Hippocampal formation (tissue), 2 donors: Measurements from ENCODE around the gene SH3PXD2B.
A peak's percentile ranks its signal among the peaks of the same experiment; 100 is the strongest.
"Not testable (repeated sequence)": the region's sequence is repeated elsewhere in the genome, so short reads cannot be mapped to it uniquely, and the experiment has no call there.

ENCODE experiments used
- DNase-seq, 2 donors: peaks; one replicate each; lab custom pipeline; 2025; lab: John Stamatoyannopoulos, UW

Gene SH3PXD2B

DNA sequence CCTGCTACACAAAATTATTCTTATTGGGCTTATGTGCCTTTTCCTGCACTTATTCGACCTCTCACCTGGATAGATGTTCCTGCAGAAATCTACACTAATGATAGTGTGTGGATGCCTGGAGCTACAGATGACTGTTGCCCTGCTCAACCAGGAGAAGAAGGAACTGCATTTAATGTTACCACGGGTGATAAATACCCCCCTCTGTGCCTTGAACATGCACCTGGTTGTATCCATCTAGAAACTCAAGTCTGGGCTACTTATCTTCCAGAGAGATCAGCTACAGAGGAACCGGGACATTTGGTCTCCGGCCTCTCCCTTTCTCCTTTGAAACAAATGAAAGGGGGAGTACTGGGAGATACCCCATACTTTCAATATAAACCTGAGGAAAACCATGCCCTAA is 54.5 kb downstream of the SH3PXD2B start:
- no peak for DNase-seq

DNA sequence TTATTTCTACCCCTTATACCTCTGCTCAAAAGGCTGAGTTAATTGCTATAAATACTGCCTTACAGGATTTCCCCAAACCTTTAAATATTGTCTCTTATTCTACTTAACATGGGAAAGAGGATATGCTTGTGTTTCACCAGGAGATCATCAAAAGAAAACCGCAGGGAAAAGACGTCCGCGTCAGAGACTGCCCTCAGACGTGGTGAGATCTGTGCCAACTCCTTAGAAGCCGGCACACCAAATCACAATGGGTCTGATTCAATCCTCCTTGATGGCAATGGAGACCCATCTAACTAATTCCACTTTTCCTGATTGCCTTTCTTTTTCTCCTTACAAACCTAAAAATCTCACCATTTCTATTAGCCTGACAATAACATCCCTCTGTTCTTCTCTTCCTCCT is 55.0 kb downstream of the SH3PXD2B start:
- no peak for DNase-seq

DNA sequence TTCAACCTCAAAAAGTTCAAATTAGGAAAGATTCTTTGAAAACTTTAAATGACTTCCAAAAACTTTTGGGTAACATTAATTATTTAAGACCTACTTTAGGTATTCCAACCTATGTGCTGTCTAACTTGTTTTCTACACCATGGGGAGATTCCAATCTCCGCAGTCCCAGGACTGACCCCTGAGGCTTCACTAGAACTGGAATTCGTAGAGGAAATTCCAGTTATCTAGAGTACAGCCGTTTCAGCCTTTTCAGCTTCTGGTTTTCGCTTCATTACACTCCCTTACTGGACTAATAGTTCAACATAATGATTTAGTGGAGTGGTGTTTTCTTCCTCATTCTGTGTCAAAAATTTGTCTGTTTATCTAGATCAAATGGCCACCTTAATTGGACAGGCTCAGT is 55.7 kb downstream of the SH3PXD2B start:
- not testable (repeated sequence) for DNase-seq

DNA sequence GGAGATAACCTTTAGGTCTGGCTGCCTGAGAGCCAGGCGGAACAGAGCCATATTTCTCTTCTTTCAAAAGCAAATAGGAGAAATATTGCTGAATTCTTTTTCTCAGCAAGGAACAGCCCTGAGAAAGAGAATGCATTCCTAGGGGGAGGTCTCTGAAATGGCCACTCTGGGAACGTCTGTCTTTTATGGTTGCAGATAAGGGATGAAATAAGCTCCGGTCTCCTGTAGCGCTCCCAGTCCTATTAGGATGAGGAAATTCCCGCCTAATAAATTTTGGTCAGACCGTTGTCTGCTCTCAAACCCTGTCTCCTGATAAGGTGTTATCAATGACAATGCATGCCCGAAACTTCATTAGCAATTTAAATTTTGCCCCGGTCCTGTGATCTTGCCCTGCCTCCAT is 57.3 kb downstream of the SH3PXD2B start:
- DNase-seq, result not testable (repeated sequence)

DNA sequence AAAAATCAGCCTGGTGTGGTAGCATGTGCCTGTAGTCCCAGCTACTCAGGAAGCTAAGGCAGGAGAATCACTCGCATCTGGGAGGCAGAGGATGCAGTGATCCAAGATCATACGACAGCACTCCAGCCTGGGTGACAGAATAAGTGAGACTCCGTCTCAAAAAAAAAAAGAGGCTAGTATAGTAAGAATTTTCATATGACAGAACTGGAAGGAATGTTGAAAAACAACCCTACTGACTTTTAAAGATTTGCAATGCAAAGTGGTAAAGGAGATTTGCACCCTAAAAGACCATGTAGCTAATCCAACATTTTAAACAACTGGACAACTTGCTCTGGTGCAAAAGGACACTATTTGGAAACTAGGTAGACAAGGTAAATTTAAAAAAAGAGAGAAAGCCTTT is 58.1 kb downstream of the SH3PXD2B start:
- no peak for DNase-seq

DNA sequence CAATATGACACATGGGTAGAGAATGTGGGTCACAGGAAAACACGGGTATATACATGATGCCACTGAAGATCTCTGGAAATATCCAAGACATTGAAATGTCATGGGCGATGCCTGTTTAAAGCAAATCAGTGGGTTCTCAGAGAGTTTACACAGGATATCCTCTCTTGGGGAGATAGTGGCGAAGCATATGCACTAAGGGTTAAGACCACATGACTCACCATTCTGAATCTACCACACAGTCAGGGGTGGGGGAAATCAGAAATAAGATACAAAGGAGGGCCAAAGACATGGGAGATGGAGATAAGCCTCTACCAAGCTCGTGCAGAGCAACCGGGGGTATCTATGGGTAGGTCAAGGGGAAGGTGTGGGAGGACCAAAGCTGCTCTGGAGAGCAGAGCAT is 58.8 kb downstream of the SH3PXD2B start:
- DNase-seq, result no peak

DNA sequence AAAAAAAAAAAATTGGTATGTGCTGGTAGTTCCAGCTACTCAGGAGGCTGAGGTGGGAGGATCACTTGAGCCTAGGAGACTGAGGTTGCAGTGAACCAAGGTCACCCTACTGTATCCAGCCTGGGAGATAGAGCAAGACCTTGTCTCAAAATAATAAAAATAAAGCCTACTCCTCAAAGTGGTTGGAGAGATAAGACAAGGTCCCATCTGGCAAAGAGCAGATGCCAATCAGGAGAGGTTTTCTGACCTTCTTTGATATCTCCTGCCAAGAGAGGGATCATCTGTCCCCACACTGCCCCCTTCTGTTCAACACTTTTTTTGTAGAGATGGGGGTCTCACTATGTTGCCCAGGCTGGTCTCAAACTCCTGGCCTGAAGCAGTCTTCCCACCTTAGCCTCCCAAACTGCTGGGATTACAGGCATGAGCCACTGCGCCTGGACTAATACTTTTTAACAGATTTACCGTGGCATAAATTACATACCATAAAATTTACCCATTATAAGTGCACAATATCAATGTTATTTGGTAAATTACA is 64.7 kb downstream of the SH3PXD2B start:
- DNase-seq, result no peak

DNA sequence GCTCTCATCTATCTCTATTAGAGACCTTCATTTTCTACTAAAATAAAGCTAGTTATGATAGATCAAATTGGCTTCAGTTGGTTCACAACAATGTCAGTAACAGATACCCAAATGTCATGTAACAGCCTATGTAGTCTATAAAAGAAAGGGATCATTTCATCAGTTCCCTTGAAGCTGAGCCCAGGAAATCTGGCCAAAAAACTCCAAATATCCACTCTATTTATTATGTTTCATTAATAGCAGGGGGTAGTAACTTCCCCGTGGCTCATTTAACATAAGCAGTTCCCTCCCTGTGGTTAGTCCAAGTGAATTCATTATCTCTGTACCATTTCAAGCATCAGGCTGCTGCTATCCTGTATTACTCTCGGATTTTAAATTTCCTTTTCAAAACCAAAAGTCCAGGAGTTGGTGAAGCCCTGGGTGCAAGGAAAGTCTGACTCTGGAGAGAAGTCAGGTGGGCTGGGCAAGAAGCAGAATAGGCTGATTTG is 66.0 kb downstream of the SH3PXD2B start:
- no peak for DNase-seq

DNA sequence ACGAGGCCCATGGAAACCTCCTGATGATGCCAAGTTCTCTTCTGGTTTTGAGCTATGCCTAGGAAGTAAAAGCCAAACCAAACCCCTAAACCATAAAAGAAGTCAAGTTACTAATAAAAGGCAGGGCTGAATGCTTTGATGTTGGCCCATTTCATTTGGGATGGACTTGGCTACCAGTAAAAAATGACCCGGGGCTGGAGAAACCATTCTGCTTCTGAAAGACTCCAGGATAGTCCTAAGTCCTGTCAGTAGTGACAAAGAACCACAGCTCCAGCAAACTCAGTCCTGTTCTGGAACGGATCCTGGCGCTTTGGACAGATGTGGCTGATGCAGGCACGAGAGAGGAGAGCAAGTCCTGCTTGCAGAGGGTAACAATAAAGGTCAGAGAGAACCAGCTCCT is 68.6 kb downstream of the SH3PXD2B start:
- DNase-seq, result no peak

DNA sequence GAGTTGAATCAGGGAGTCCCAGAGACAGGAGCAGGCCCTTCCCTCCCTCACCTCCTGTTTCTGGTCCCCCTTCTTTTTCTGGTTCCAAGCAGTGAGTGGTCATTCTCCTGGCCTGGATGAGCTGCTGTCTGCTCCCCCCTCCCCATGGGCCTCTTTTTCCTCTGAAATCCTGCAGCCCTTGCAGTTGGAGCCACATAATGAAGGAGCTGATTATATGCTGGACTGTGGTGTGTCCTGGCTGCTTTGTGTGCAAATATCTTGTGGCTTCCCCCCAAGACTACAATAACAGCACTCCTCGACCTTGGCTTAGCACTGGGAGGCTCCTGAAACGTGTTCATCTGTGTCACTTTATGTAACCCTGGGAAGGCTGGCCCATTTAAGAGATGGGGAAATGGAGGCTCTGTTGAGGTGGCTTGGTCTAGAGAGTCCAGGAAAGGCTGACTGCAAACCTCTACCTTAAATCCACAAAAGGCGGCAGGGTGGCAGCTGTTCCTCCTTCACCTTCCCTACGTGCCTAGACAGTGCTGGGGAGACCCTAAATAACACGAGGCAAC is 69.2 kb downstream of the SH3PXD2B start:
- DNase-seq, result no peak

DNA sequence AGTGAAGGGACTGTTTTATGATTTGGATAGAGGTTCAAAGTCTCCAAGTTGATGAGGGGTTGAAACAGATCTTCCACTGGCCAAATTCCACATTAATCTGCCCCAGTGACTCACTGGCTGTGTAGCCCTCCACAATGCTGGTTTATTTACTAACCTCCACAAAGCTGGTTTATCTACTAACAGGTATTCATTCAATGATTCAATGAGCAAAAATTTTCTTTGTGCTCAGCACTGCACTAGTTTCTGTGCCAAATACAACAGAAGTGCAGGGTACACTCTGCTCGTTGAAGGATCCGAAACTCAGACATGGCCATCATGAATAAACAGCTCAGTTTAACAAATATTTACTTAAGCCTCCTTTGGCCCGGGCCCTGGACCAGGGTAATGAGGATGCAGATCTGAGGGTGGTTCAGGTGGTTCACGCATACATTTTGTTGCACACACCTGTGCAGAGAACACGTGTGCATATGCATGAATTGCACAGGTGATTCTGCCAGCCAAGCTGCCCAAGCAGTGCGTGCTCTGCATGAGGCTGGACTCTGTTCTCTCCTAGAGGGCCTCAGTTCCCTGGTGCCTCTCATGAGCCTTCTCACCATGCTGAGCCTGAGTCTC is 71.0 kb downstream of the SH3PXD2B start:
- no peak for DNase-seq

DNA sequence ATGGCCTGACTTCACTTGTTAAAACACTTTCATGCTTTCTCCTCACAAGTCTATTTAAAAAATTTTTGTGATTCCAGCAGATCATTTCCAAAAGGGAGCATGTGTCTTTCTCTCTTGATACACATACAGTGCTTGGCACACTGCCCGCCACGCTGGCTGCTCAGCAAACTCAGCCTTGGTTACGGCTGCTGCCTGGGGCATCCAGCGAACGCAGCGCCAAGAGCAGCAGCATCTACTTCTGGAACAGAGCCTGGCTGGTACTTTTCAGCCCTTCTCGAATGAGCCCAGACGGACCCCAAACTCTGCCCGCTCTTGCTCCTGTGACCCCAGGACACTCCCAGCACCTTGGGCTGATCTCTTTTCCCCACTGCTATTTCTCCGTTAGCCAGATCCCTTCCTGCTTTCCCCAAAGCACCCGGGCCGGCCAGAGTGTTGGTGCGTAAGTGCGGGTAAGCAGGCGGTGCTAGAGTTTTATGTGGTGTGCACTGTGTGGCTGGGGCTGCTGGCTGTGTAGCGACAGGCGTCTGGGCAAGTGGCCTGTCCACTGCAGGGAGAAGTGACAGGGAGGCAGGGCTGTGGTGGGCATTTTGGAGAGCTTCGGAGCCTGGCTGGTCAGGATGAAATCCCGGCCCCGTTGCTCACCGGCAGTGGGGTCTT is 73.2 kb downstream of the SH3PXD2B start:
- peak; percentile 69 to 70 for DNase-seq

DNA sequence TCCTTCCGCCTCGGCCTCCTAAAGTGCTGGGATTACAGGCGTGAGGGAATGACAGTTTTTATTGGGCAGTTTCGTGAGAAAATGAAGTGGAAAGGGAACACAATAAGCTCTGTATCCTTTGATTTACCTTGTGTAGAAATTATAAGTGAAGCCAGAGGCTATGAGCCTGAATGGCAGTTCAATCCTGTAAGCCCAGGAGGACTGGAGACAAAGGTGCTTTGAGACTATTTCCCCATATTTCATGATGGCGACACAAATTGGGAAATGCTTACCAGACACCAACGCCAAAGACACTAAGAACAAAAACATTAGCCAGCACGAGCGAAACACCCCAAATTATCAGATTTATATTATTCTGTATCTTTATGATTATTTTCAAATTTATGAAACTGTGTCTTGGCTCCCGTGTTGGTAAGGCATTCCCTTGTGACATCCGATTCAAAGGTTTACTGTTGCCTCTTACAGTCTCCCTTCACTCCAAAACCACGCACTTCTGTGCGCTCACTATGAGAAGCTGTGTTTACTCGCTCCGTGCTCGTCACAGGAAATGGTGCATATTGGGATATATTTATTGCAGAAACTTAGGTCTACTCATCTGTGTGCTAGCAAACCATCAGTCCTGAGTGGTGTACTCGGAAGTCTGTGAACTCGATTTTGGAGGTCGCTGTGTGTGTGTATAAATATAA is 73.9 kb downstream of the SH3PXD2B start:
- DNase-seq, result no peak

DNA sequence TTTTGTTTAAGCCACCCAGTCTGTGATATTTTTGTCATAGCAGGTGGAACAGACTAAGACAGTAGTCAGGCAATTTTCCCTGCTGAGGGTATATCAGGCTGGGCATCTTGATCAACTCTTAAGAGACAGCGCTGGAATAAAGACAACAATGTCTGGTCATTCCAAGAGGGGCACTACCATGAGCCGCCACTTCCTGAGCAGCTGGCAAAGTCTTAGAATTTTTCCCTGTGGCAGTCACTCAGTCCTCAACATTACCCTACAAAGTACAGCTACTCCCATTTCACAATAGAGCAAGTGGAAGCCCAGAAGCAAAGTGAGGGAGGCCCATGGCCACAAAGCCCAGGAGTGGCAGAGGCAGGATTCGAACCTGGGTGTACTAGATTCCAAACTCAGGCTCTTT is 74.8 kb downstream of the SH3PXD2B start:
- DNase-seq, result no peak

DNA sequence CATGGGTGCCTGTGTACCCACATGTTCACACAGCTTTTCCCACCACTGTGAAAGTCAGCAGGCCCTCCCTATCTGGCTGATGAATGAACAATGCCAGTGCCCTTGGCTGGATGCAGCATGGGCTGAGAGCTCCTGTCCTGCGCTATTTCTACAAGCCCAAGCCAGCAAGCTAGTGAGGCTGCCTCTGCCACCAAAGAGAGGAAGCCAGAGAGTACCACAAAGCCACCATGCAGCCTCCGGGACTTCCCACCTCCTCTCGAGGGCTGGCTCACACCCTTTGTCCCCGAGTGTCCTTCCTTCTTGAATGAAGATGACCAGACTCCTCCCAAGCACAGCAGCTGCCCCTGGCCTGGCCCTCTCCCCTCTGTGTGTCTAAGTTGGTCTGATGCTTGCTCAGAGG is 76.5 kb downstream of the SH3PXD2B start:
- DNase-seq, result peak in 1 of 2 donors; percentile 29

DNA sequence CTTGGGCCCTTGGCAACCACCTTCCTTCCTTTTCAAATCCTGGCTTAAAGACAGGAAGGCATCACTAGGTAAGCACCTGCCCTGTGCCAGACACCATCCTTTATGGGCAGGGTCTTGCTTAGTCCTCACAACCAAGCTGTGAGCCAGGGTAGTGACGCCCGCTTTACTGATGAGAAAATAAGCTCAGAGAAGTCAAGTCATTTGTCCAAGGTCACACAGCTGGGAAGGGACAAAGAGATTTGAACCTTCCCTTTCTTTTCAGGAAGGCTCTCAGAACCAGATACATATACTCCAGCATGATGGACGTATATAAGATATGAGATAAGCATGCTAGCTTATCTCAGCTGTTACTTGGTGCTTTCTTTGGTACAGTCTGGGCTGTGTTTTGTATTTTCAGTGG is 76.9 kb downstream of the SH3PXD2B start:
- no peak for DNase-seq

DNA sequence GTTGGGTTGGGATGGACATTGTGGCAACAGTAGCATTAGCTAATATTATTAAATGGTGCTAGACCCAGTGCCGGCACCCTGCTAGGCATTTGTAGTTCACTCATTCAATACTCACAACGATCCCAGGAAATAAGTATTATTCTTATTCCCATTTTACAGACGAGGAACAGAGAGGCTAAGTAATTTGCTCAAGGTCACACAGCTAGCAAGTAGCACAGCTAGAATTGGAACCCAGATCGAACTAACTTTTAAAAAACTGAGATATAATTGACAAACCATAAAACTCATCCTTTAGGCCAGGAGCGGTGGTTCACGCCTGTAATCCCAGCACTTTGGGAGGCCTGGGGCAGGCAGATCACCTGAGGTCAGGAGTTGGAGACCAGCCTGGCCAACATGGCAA is 79.5 kb downstream of the SH3PXD2B start:
- no peak for DNase-seq

DNA sequence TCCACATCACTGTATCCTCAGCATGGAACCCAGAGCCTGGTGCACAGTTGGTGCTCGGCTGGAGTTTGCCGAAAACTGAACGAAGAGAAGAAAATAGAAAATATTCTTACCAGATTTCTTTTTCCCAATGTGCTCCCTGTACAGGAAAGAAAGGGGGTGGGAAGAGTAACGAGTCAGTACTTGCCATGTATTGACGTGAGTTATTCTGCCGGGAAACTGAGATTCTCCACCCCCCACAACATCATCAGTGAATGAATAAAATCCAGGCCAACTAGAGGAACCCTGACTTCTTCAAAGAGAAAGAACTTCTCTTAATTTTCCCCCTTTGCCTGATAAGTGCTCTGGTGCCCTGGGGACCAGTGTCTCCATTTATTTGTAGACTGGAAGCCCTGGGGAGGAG is 80.6 kb downstream of the SH3PXD2B start:
- DNase-seq, result no peak

DNA sequence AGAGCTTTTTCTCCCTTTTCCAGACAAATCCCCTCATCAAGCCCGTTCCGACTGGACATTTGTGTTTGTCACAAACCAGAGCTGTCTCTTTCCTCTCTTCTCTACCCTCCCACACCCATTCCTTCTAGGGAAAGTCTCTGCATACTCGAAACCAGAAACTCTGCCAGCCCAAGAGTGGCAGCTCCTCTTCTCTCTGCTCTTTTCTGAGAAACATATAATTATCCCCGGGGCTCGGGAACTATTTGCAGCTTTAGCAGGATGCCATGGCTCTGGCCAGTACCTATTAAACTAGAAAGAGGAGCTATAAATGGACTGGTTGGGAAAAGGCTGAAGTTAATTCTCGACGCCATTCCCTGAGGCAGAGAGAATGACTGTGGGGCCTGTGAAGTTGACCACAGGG is 82.6 kb downstream of the SH3PXD2B start:
- DNase-seq, result no peak

DNA sequence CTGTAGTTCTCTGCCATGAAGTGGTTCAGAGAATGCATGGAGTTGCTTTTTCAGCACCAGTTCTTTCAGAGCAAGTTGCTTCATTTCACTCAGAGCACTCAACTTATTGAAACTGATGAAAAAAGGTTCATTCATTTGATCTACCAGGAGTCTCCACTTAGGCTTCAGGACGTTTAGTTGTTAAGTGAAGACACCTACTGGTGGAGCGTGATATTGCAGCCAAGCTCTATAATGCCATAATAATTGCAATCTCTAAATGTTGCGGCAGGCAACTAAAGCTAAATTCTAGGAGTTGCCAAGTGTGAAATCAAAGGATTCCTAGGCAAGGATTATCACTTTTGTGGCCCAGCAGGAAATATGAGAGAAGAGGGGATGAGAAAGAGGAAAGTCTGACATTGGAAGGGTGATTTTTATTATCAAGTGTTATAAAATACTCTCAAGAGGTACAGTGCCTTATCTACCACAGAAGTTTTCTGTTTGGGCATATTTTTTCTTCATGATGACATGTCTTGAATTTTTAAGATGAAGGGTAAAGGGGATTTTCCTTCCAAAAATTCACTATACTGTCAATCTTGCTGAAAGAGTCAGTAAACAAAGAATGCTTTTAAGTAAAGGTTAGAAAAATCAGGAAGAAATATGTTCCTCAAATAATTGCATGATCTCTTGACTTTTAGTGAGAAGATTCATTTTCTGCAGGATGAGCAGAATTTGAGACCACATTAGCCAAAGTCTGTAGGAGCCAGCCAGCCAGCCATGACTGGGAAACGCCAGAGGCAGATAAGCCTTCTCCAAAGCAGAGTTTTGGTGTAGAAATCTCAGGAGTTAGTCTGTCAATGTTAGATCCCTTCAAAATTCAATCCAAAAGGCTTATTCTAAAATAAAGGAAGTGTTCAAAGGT is 83.4 kb downstream of the SH3PXD2B start:
- no peak for DNase-seq

DNA sequence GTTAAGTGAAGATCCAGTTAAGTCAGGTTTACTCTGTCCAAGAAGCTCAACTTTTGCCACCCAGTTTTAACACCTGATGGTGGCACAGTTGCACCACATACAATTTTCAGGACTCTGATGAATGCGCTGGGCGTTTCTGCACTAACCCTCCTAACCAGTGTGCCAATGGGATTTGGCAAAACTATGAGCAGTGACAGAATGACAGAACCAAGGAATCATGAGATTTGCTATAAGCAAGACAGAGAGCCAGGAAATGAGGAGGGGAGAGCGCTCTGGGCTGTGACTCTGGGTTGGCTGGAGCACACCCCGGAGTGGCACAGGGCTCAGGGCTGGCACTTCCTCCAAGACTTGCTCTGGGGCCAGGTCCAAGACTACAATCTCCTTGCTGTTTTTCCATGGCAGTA is 84.1 kb downstream of the SH3PXD2B start:
- peak; percentile 54 to 66 for DNase-seq

DNA sequence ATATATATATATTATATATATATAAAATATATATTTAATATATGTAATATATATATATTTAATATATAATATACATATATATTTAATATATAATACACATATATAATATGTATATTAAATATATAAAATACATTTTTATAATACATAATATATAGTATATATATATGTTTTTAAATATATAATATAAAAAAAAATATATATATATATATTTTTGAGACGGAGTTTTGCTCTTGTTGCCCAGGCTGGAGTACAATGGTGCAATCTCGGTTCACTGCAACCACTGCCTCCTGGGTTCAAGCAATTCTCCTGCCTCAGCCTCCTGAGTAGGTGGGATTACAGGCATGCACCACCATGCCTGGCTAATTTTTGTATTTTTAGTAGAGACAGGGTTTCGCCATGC is 85.6 kb downstream of the SH3PXD2B start:
- DNase-seq, result not testable (repeated sequence)
